Spleen (tissue), 11 donors: Measurements from ENCODE around the gene KLHL28. TPM values are rescaled to one million over a fixed set of nuclear protein-coding genes. Genes with fewer than 3 reads are reported as not detected.

Experiments
- DNase-seq: peaks from one replicate; pipeline ENCODE4 v3.0.0-alpha.2; 2020
- H3K27ac ChIP-seq, 8 donors: fragments of 200-600 bp; sonication (generic) in 7 of 8; 1 replicate in 4 of 8; 2 replicates in 4 of 8; pipeline versions ENCODE4 v1.5.0 to v1.8.0; 2016 to 2021; ENCODE audit warnings: inconsistent platforms in 4 of 8, mild to moderate bottlenecking in 4 of 8, moderate library complexity in 1 of 8
- H3K27me3 ChIP-seq, 7 donors: fragments of 200-600 bp; sonication (generic) in 6 of 7; replicated peaks in 1 of 7; 1 replicate in 4 of 7; 2 replicates in 3 of 7; pipeline versions ENCODE4 v1.5.0 to v1.8.0; 2016 to 2021; ENCODE audit warnings: inconsistent platforms in 3 of 7, mild to moderate bottlenecking in 1 of 7
- H3K36me3 ChIP-seq, 6 donors: fragments of 200-600 bp; sonication (generic) in 5 of 6; 1 replicate in 4 of 6; 2 replicates in 2 of 6; pipeline versions ENCODE4 v1.5.0 to v1.8.0; 2016 to 2021; ENCODE audit warnings: inconsistent platforms in 2 of 6
- H3K4me1 ChIP-seq, 6 donors: fragments of 200-600 bp; sonication (generic) in 5 of 6; 1 replicate in 3 of 6; 2 replicates in 3 of 6; pipeline versions ENCODE4 v1.5.0 to v1.8.0; 2016 to 2021; ENCODE audit warnings: inconsistent platforms in 3 of 6
- H3K4me3 ChIP-seq, 8 donors: fragments of 200-600 bp; sonication (generic) in 7 of 8; 1 replicate in 4 of 8; 2 replicates in 4 of 8; pipeline versions ENCODE4 v1.5.0 to v1.8.0; 2016 to 2021; ENCODE audit warnings: inconsistent platforms in 4 of 8, mild to moderate bottlenecking in 4 of 8, moderate library complexity in 2 of 8
- H3K9me3 ChIP-seq, 8 donors: fragments of 200-600 bp; sonication (generic) in 7 of 8; 1 replicate in 4 of 8; 2 replicates in 4 of 8; pipeline versions ENCODE4 v1.5.0 to v1.8.0; 2016 to 2021; ENCODE audit warnings: inconsistent platforms in 4 of 8
- CTCF ChIP-seq, 11 experiments: fragments of 200-600 bp in 7 of 11; fragments of 450-650 bp in 4 of 11; sonication (generic) in 4 of 11; IDR thresholded peaks in 8 of 11; conservative IDR thresholded peaks in 3 of 11; 1 replicate in 7 of 11; 2 replicates in 4 of 11; pipeline versions ENCODE4 v1.4.0 to v1.8.0; 2016 to 2021; ENCODE audit warnings: antibody characterized with exemption in 11 of 11, inconsistent platforms in 4 of 11, mild to moderate bottlenecking in 1 of 11
- POLR2A ChIP-seq, 3 donors: fragments of 450-650 bp; IDR thresholded peaks; one replicate each; pipeline ENCODE4 v1.5.1; 2017; ENCODE audit warnings: antibody characterized with exemption in 3 of 3, mild to moderate bottlenecking in 1 of 3
- POLR2AphosphoS5 ChIP-seq, 3 donors: sonication (generic); formaldehyde crosslinking; IDR thresholded peaks; one replicate each; pipeline ENCODE4 v1.5.1; 2017; ENCODE audit warnings: antibody characterized with exemption in 3 of 3
- WGBS, 5 donors: extraction: QIAGEN DNeasy Blood & Tissue Kit in 3 of 5; methylation state at CpG; one replicate each; pipeline versions ENCODE4 v1.1.5 to v1.1.7; 2013 to 2018; 5-methylcytosine and 5-hydroxymethylcytosine counted together
- intact Hi-C: fragments of 100-400 bp; cut with DNase I; formaldehyde crosslinking; loops from one replicate; pipeline ENCODE4 v1.15.0; 2023; ENCODE audit warnings: low total_unique reads
- polyA plus RNA-seq, 3 donors: library from polyadenylated mRNA; stranded (reverse); fragments of 200-250 nt; gene quantifications; one replicate each; pipeline ENCODE4 v1.2.1, GENCODE V29; 2013
- total RNA-seq, 7 donors: library from RNA; depleted of rRNA in 3 of 7; stranded (reverse); fragments of >200 nt in 3 of 7; fragmentation: NEBNext Ultra II Directional in 4 of 7; extraction: Animal tissue kit (Norgen Biotek cat#: 25700) in 4 of 7; gene quantifications; one replicate each; pipeline versions ENCODE4 v1.1.0 to v1.2.1, GENCODE V29; 2016 to 2021
- donor health status: healthy with polysubstance abuse.
- donor health status: DM: no; HTN: no; CAD: no; lungs with moderate emphysema.
- donor health status: DM: no; HTN: no; CAD: no.
- donor health status: Bipolar disorder and iron deficiency.
- donor health status: healthy.
- donor health status: DM: no; HTN: no; CAD: no.
- donor health status: DM: yes; HTN: yes; CAD: no.

KLHL28 gene
- total and polyA plus RNA-seq, 10 donors: 2.1 to 21.5 (median 14.9) TPM

- H3K9me3 ChIP-seq: peaks cover 0 to 12% (median 4%) of the 10 kb centered on the region in 8 donors
- H3K4me3 ChIP-seq: peak overlapping the region; percentile 70 to 97 (median 90)
- no peaks in the 10 kb centered on the region for H3K27me3 ChIP-seq
- H3K36me3 ChIP-seq: peaks cover 0 to 5% (median 0%) of the 10 kb centered on the region in 6 donors
- TF ChIP-seq POLR2A (IDR thresholded peaks at IDR 0.05) (no peak), POLR2AphosphoS5 (IDR thresholded peaks at IDR 0.05) (no peak), CTCF (IDR thresholded peaks at IDR 0.05 in 8 of 11, conservative IDR thresholded peaks at IDR 0.05 in 3 of 11) (no peak)
- DNase-seq: peak; percentile 91
- H3K27ac ChIP-seq: peak overlapping the region; percentile 75 to 96 (median 93)
- WGBS, 5 donors: 0 to 1% (median 1%) methylated on average over 14 of the region's 14 CpGs
- peaks cover 28 to 90% (median 72%) of the 10 kb centered on the region in 6 donors for H3K4me1 ChIP-seq
- intact Hi-C loops: loop anchor here (5.0 kb wide), 1 partner anchor 64 kb away; a partner anchor contains a TSS
Measured at GRCh38 chr14:44961151-44961553, 595 bp downstream of the KLHL28 start.

- intact Hi-C loops: loop anchor here (5.0 kb wide), 1 partner anchor 63 kb away; a partner anchor contains a TSS
- 2 to 6% (median 4%) methylated on average over 3 of the region's 3 CpGs for WGBS, 5 donors
- TF ChIP-seq CTCF (IDR thresholded peaks at IDR 0.05 in 8 of 11, conservative IDR thresholded peaks at IDR 0.05 in 3 of 11) (no peak), POLR2AphosphoS5 (IDR thresholded peaks at IDR 0.05) (no peak)
- peak overlapping the region; percentile 75 to 96 (median 93) for H3K27ac ChIP-seq
- DNase-seq: no peak
- H3K9me3 ChIP-seq: peaks cover 0 to 12% (median 4%) of the 10 kb centered on the region in 8 donors
- peaks cover 0 to 5% (median 0%) of the 10 kb centered on the region in 6 donors for H3K36me3 ChIP-seq
- H3K4me3 ChIP-seq: peak overlapping the region; percentile 70 to 97 (median 90)
- peaks cover 26 to 90% (median 70%) of the 10 kb centered on the region in 6 donors for H3K4me1 ChIP-seq
- H3K27me3 ChIP-seq: no peaks in the 10 kb centered on the region
Measured at GRCh38 chr14:44960646-44961045, 1.1 kb downstream of the KLHL28 start.

- 35 to 53% (median 40%) methylated on average over 2 of the region's 2 CpGs for WGBS, 5 donors
- Histone ChIP-seq H3K4me1 (peaks cover 26 to 90% (median 69%) of the 10 kb centered on the region in 6 donors), H3K27ac (peak overlapping the region in 3 of 8 donors; percentile 92 to 96 (median 94)), H3K4me3 (peak overlapping the region in 3 of 8 donors; percentile 76 to 97 (median 92)), H3K27me3 (no peaks in the 10 kb centered on the region), H3K36me3 (peaks cover 0 to 5% (median 0%) of the 10 kb centered on the region in 6 donors), H3K9me3 (peaks cover 0 to 12% (median 4%) of the 10 kb centered on the region in 8 donors)
- DNase-seq: no peak
- intact Hi-C loops: loop anchor here (5.0 kb wide), 1 partner anchor 63 kb away; a partner anchor contains a TSS
- TF ChIP-seq POLR2AphosphoS5 (IDR thresholded peaks at IDR 0.05) (no peak), CTCF (IDR thresholded peaks at IDR 0.05 in 8 of 11, conservative IDR thresholded peaks at IDR 0.05 in 3 of 11) (no peak), POLR2A (IDR thresholded peaks at IDR 0.05) (no peak)
Measured at GRCh38 chr14:44960146-44960545, 1.6 kb downstream of the KLHL28 start.

- WGBS, 5 donors: 83 to 91% (median 86%) methylated on average over 3 of the region's 3 CpGs
Measured at GRCh38 chr14:44959538-44959937, 2.2 kb downstream of the KLHL28 start.

More at GRCh38 chr14:44959538-44959937, 2.2 kb downstream of the KLHL28 start:
- no peak overlapping the region for H3K27ac ChIP-seq
- H3K27me3 ChIP-seq: no peaks in the 10 kb centered on the region
- peak overlapping the region in 1 of 8 donors; percentile 92 for H3K4me3 ChIP-seq
- H3K9me3 ChIP-seq: peaks cover 0 to 12% (median 4%) of the 10 kb centered on the region in 8 donors
- peaks cover 0 to 7% (median 0%) of the 10 kb centered on the region in 6 donors for H3K36me3 ChIP-seq
- TF ChIP-seq CTCF (IDR thresholded peaks at IDR 0.05 in 8 of 11, conservative IDR thresholded peaks at IDR 0.05 in 3 of 11) (no peak), POLR2A (IDR thresholded peaks at IDR 0.05) (no peak), POLR2AphosphoS5 (IDR thresholded peaks at IDR 0.05) (no peak)
- intact Hi-C loops: no loop called here
- peaks cover 26 to 90% (median 65%) of the 10 kb centered on the region in 6 donors for H3K4me1 ChIP-seq
- no peak for DNase-seq
